WTC11 (cell line): ENCODE data around the gene MIGA1.

Source experiments
- FOXK1 ChIP-seq: sonication (generic); formaldehyde crosslinking; IDR thresholded peaks from 2 replicates; pipeline ENCODE4 v1.8.0; 2022; ENCODE audit warnings: mild to moderate bottlenecking, moderate library complexity, missing genetic modification reagents
- SMAD3 ChIP-seq: sonication (generic); formaldehyde crosslinking; IDR thresholded peaks from 2 replicates; pipeline ENCODE4 v1.8.0; 2022; ENCODE audit warnings: missing genetic modification reagents, mild to moderate bottlenecking, borderline replicate concordance
- ZNF232 ChIP-seq: sonication (generic); formaldehyde crosslinking; IDR thresholded peaks from 2 replicates; pipeline ENCODE4 v1.8.0; 2022; ENCODE audit warnings: mild to moderate bottlenecking, missing genetic modification reagents
- TF ChIP-seq, protein P1 (sequence below): fragments of 200-600 bp; IDR thresholded peaks from 2 replicates; pipeline ENCODE4 v1.8.0; 2022; ENCODE audit warnings: antibody characterized with exemption

- TF ChIP-seq, protein P1, sequence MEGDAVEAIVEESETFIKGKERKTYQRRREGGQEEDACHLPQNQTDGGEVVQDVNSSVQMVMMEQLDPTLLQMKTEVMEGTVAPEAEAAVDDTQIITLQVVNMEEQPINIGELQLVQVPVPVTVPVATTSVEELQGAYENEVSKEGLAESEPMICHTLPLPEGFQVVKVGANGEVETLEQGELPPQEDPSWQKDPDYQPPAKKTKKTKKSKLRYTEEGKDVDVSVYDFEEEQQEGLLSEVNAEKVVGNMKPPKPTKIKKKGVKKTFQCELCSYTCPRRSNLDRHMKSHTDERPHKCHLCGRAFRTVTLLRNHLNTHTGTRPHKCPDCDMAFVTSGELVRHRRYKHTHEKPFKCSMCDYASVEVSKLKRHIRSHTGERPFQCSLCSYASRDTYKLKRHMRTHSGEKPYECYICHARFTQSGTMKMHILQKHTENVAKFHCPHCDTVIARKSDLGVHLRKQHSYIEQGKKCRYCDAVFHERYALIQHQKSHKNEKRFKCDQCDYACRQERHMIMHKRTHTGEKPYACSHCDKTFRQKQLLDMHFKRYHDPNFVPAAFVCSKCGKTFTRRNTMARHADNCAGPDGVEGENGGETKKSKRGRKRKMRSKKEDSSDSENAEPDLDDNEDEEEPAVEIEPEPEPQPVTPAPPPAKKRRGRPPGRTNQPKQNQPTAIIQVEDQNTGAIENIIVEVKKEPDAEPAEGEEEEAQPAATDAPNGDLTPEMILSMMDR = no peak
- TF ChIP-seq ZNF232 (CRISPR knock-in tag) (no peak), SMAD3 (CRISPR knock-in tag) (no peak), FOXK1 (CRISPR knock-in tag) (no peak)
Measured at GRCh38 chr1:77824694-77825093, 45.2 kb downstream of the MIGA1 start.
